GM19099 (cell line): ENCODE data around the gene ELAC2.

ENCODE experiments used
- POLR2A ChIP-seq: IDR thresholded peaks from 3 replicates; pipeline ENCODE4 v1.6.1; 2011; ENCODE audit warnings: low read depth; ENCODE audit not compliant: insufficient read length; ENCODE audit errors: extremely low read depth

Gene ELAC2

GRCh38 chr17:12979826-12980500 is 37.9 kb downstream of the ELAC2 start:
- no peak for TF ChIP-seq POLR2A

DNA sequence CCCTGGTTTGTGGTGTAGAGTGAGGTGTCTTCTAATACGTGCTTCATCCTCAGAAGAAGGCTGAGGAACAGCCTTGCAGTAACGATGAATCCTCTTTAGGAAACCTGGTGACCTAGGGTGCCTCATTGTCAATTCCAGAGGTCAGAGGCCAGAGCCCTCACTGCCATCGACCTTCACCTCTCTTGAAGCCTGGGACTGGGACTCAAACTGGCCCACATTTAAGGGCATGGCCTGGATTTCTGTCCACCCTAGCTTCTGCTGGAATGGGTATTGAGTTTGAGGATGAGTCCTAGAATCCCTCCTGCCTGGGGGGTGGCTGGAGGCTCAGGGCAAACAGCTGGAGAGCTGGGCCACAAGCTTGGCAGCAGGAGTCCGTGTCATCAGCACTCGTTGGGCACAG is 38.6 kb downstream of the ELAC2 start:
- TF ChIP-seq POLR2A = no peak

DNA sequence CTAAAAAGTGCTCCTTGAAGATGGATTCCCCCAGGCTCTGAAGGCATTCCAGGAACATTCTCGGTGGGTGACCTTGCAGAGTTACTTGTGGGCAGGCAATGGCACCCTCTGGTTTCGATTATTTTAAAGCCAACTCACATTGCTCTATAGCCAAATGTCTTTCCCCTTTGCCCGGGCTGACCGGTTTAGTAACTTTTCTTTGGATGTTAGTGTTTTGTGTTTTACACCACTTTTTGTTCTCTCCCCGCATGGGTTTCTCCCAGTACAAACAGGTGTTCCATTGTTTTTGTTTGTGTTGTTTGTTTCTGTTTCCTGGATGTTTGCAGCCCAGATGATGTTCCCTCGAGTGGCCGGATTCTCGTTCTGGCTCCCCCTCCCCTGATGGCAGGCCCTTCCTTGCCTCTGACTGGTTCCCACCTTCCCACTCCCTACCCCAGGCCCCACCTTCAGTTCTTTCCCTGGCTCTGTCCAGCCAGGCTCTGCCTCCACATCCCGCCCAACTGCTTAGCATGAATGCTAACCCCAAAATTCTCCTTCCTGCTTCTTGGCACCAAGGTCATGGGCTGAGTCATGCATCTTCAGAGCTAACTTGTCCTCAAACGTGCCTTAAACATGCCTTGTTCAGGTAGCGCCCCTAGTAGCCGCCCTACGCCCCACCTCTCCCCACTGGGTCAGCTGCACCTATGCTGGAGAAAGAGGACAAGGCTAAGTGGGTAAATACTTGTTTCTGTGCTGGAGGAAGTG is 40.6 kb downstream of the ELAC2 start:
- no peak for TF ChIP-seq POLR2A

DNA sequence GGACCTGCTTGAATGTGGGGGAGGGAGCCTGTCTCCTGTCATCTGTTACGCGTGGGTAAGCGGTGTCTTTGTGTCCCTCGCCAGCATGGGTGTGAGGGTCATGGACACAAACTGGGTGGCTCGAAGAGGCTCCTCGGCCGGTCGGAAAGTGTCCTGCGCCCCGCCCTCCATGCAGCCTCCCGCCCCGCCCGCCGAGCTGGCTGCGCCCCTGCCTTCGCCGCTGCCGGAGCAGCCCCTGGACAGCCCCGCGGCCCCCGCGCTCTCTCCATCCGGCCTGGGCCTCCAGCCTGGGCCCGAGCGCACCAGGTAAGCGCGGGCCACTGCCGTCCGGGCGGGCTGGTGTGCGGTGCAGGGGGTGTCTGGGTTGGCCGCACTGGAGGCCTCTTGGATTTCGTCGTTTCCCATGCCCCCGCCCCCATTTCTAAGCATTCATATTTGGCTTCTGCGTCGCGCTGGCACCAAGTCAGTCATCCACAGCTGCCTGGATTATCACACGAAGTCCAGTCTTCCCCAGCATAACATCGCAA is 43.8 kb downstream of the ELAC2 start:
- no peak for TF ChIP-seq POLR2A

DNA sequence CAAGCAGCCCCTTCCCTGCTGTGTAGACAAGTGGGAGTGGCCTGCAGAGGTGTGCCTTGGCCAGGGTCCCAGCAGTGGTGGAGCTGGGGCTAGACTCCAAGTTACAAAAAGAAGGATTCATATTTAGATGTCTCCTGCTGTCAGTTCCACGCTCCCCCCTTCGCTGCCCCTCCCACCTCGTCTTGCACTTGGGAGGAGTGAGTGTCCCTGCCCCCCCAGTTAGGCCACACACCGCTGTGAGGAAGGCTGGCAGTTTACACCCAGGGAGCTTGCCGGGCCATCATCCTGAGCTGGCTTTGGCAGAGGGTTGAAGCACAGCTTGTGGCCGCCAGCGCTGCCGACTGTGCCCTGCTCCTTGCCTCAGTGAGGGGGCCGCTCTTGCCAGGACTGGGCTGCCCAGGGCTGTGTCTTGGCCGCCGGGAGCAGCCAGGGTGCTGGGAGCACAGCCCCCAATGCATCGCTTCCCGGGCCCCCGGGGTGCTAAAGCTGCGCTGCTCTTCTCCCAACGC is 44.3 kb downstream of the ELAC2 start:
- no peak for TF ChIP-seq POLR2A

DNA sequence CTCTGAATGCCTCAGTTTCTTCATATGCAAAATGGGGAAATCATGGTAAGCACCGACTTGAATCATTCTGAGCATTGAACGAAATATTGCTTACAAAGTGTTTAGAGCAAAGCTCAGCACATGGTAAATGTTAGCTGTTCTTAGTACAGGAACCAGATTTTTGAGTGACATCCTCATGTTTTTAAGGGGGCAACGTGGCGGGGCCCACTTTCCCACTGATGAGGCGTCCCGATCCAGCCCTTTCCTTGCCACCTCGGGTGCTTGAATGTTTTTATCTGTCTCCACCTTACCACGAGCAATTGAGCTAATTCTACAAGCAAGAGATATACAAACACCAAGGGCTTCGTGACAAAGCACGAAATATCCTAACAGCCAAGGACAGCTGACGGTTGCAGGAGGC is 49.9 kb downstream of the ELAC2 start:
- TF ChIP-seq POLR2A = no peak

GRCh38 chr17:12966413-12966812 is 51.4 kb downstream of the ELAC2 start:
- no peak for TF ChIP-seq POLR2A

DNA sequence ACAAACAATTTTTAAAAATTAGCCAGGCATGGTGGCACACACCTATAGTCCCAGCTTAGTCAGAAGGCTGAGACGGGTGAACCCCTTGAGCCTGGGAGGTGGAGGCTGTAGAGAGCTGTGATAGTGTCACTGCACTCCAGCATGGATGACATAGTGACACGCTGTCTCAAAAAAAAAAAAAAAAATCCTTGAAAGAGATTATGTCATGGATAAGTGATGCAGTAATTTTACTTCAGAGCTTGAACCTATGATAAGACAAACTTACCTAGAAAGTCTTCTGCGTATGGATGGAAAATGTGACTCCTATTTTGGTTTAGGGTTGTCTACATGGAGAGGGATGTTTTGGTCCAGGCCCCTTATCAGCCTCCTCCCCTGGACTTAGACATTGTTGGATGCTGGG is 51.8 kb downstream of the ELAC2 start:
- no peak for TF ChIP-seq POLR2A

DNA sequence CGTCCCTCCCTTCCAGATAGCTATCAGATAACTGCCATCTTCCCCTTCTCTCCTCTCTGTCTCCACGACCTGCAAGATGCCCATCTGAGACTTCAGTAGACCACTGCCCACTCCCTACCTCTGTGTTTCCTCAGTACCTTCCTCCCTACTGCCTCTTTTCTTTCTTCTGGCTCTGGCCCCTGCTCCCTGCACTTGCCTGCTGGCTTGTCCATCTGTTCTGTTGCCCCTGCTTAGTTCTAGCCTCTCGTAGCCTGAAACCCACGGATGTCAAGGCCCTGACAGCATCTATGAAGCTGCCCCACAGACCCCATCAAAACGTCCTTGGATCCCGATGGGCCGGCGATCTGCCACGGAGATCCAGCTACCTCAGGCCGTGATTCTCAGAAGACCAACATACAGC is 53.0 kb downstream of the ELAC2 start:
- no peak for TF ChIP-seq POLR2A

GRCh38 chr17:12964162-12964561 is 53.7 kb downstream of the ELAC2 start:
- no peak for TF ChIP-seq POLR2A

- no peak for TF ChIP-seq POLR2A
Observed at GRCh38 chr17:12963505-12963904, 54.3 kb downstream of the ELAC2 start.

GRCh38 chr17:12961655-12962054 is 56.2 kb downstream of the ELAC2 start:
- no peak for TF ChIP-seq POLR2A

GRCh38 chr17:12959441-12959840 is 58.4 kb downstream of the ELAC2 start:
- TF ChIP-seq POLR2A = no peak

- no peak for TF ChIP-seq POLR2A
Observed at GRCh38 chr17:12958786-12959185, 59.0 kb downstream of the ELAC2 start.

DNA sequence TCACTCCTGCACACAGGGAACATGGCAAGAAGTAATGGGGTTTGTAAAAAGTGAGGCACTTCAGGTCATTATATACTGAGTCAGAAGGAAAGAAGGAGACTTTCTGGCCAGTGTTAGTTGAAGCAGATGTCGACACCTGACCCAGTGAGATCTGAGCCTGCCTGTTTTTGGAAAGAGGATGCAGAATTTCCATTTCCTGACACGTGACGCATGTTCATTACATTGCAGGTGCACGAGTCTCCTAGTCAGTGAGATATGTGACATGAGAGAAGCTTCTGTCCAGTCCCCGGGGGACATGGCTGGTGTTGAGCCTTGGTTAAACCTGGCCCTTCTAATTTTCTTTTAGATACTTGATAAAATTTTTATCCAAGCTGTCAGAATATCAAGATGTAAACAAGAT is 62.3 kb downstream of the ELAC2 start:
- TF ChIP-seq POLR2A = no peak

- no peak for TF ChIP-seq POLR2A
Observed at GRCh38 chr17:12953156-12953555, 64.7 kb downstream of the ELAC2 start.

GRCh38 chr17:12952012-12952411 is 65.8 kb downstream of the ELAC2 start:
- TF ChIP-seq POLR2A = no peak

- no peak for TF ChIP-seq POLR2A
Observed at GRCh38 chr17:12947047-12947446, 70.8 kb downstream of the ELAC2 start.
